Endothelial cell of umbilical vein (primary cell): ENCODE data around the gene MCM9. TPM values are rescaled to one million over a fixed set of nuclear protein-coding genes. Genes with fewer than 3 reads are reported as not detected.

Experiments
- BruUV-seq: library from RNA; stranded (reverse); fragments of 400-500 nt; replicated peaks from 2 replicates; lab custom pipeline; 2021; lab: Mats Ljungman, UMichigan
- CTCF ChIA-PET: fragments of 300-600, 350-600 bp; sonication (Branson Sonifier 250); formaldehyde crosslinking; loops from one replicate; lab custom pipeline; 2021; ENCODE audit warnings: antibody characterized with exemption, inconsistent platforms; lab: Charles Lee
- POLR2A ChIA-PET: fragments of 300-600, 350-600 bp; sonication (Branson Sonifier 250); formaldehyde crosslinking; loops from one replicate; lab custom pipeline; 2021; ENCODE audit warnings: antibody characterized with exemption, inconsistent platforms; lab: Charles Lee
- DNase-seq: peaks from one replicate; pipeline ENCODE4 v3.0.0-alpha.2; 2011; ENCODE audit warnings: low read depth, low spot score
- FAIRE-seq: peaks from 2 replicates; lab custom pipeline; 2011; peaks lifted over from hg19 to GRCh38; lab: Jason Lieb, UNC
- H2AFZ ChIP-seq: 2 replicates; pipeline ENCODE4 v1.6.0; 2012; ENCODE audit warnings: low read depth, low read length, control low read depth, inconsistent platforms
- H3K27ac ChIP-seq: 2 replicates; pipeline ENCODE4 v1.5.1; 2011; ENCODE audit warnings: low read depth, mild to moderate bottlenecking, control low read depth, low read length, moderate library complexity; ENCODE audit not compliant: insufficient read depth
- H3K27me3 ChIP-seq, 2 experiments: 2 replicates each; pipeline versions ENCODE4 v1.6.0 to v1.6.1; 2011; ENCODE audit warnings: low read length in 2 of 2, mixed read lengths in 1 of 2; ENCODE audit not compliant: control insufficient read depth in 2 of 2, insufficient read depth in 2 of 2
- H3K36me3 ChIP-seq, 2 experiments: 2 replicates in 1 of 2; 3 replicates in 1 of 2; pipeline ENCODE4 v1.5.1; 2011; ENCODE audit warnings: low read length in 2 of 2, mild to moderate bottlenecking in 1 of 2, moderate library complexity in 1 of 2; ENCODE audit not compliant: control insufficient read depth in 2 of 2, insufficient read depth in 2 of 2; ENCODE audit errors: extremely low read depth in 1 of 2
- H3K4me1 ChIP-seq: 3 replicates; pipeline ENCODE4 v1.5.1; 2011; ENCODE audit warnings: mild to moderate bottlenecking, low read length; ENCODE audit not compliant: control insufficient read depth, insufficient read depth; ENCODE audit errors: extremely low read depth
- H3K4me2 ChIP-seq: 2 replicates; pipeline ENCODE4 v1.6.1; 2011; ENCODE audit warnings: low read length, control low read depth, mixed read lengths; ENCODE audit not compliant: insufficient read depth
- H3K4me3 ChIP-seq, 3 experiments: fragments of 200-600 bp in 1 of 3; sonication (generic), shearing (Covaris generic) in 1 of 3; replicated peaks in 1 of 3; 2 replicates each; pipeline ENCODE4 v1.5.1; 2011 to 2016; ENCODE audit warnings: control low read depth in 3 of 3, low read length in 3 of 3, mild to moderate bottlenecking in 2 of 3, inconsistent platforms in 1 of 3, low read depth in 1 of 3, moderate library complexity in 1 of 3; ENCODE audit not compliant: insufficient read depth in 1 of 3
- H3K79me2 ChIP-seq: 2 replicates; pipeline ENCODE4 v1.6.0; 2012; ENCODE audit warnings: low read length, inconsistent platforms; ENCODE audit not compliant: control insufficient read depth, insufficient read depth
- H3K9ac ChIP-seq: replicated peaks from 2 replicates; pipeline ENCODE3; 2011; ENCODE audit warnings: low read length, control low read depth; ENCODE audit not compliant: insufficient read depth; ENCODE audit errors: extremely low read depth
- H3K9me1 ChIP-seq: replicated peaks from 3 replicates; pipeline ENCODE4 v1.6.0; 2011; ENCODE audit warnings: mild to moderate bottlenecking, low read length; ENCODE audit not compliant: control insufficient read depth, insufficient read depth; ENCODE audit errors: extremely low read depth
- H3K9me3 ChIP-seq: replicated peaks from 2 replicates; pipeline ENCODE4 v1.5.1; 2012; ENCODE audit warnings: low read length, inconsistent platforms; ENCODE audit not compliant: control insufficient read depth, insufficient read depth
- H4K20me1 ChIP-seq: replicated peaks from 2 replicates; pipeline ENCODE3; 2011; ENCODE audit warnings: mild to moderate bottlenecking, low read length; ENCODE audit not compliant: control insufficient read depth, insufficient read depth; ENCODE audit errors: extremely low read depth
- CTCF ChIP-seq, 2 donors: IDR thresholded peaks; 1 replicate in 1 of 2; 2 replicates in 1 of 2; pipeline ENCODE4 v1.5.1; 2011; ENCODE audit warnings: low read length in 2 of 2, mild to moderate bottlenecking in 2 of 2, moderate library complexity in 2 of 2, control low read depth in 1 of 2, inconsistent platforms in 1 of 2, low read depth in 1 of 2; ENCODE audit not compliant: insufficient read depth in 1 of 2; ENCODE audit errors: extremely low read depth in 1 of 2
- EZH2 ChIP-seq: IDR thresholded peaks from 2 replicates; pipeline ENCODE4 v1.6.1; 2012; ENCODE audit warnings: borderline replicate concordance, low read depth, mild to moderate bottlenecking, moderate library complexity, low read length, inconsistent platforms; ENCODE audit not compliant: severe bottlenecking
- FOS ChIP-seq: IDR thresholded peaks from 2 replicates; pipeline ENCODE4 v1.6.1; 2011; ENCODE audit warnings: mild to moderate bottlenecking, low read length, moderate library complexity, borderline replicate concordance; ENCODE audit not compliant: insufficient read depth
- GATA2 ChIP-seq: IDR thresholded peaks from 2 replicates; pipeline ENCODE4 v1.7.0; 2011; ENCODE audit warnings: low read depth, mild to moderate bottlenecking, moderate library complexity, mixed read lengths, low read length; ENCODE audit not compliant: insufficient read length, insufficient read depth
- JUN ChIP-seq: IDR thresholded peaks from 2 replicates; pipeline ENCODE4 v1.6.1; 2011; ENCODE audit warnings: borderline replicate concordance, low read depth; ENCODE audit not compliant: insufficient read length, insufficient read depth
- MAX ChIP-seq: IDR thresholded peaks from 2 replicates; pipeline ENCODE4 v1.6.1; 2011; ENCODE audit not compliant: insufficient read depth, insufficient read length
- MYC ChIP-seq: IDR thresholded peaks from one replicate; pipeline ENCODE4 v1.6.1; 2011; ENCODE audit warnings: mild to moderate bottlenecking, low read depth, low read length
- POLR2A ChIP-seq: IDR thresholded peaks from 2 replicates; pipeline ENCODE4 v1.6.1; 2012; ENCODE audit warnings: low read depth, mild to moderate bottlenecking, control low read depth, low read length
- POLR2AphosphoS5 ChIP-seq: IDR thresholded peaks from 2 replicates; pipeline ENCODE4 v1.6.1; 2012; ENCODE audit warnings: low read depth, mild to moderate bottlenecking, control low read depth, low read length, moderate library complexity; ENCODE audit not compliant: insufficient read depth
- dilution Hi-C: fragments of 300-500 bp; cut with MboI; formaldehyde crosslinking; loops from one replicate; pipeline ENCODE4 v1.15.0; 2019; ENCODE audit warnings: low sequenced_read_pairs; ENCODE audit not compliant: extremely low pct_ligation_motif_present
- intact Hi-C: fragments of 100-400 bp; cut with micrococcal nuclease; formaldehyde crosslinking; loops from one replicate; pipeline ENCODE4 v1.10.0; 2022
- polyA plus RNA-seq, 4 experiments: library from polyadenylated mRNA; depleted of rRNA in 3 of 4; stranded (reverse) in 3 of 4; unstranded in 1 of 4; fragments of >200 nt; gene quantifications; 2 replicates each; pipeline versions ENCODE4 v1.2.1 to v1.2.3, GENCODE V29; 2011 to 2012; ENCODE audit warnings: missing spikeins in 1 of 4
- total RNA-seq: library from RNA; stranded (reverse); gene quantifications from 2 replicates; pipeline ENCODE4 v1.2.3, GENCODE V29; 2021

Gene MCM9
- total and polyA plus RNA-seq, 2 donors (not counting 3 experiments of a cell fraction or from before 2014, with no cell fraction given) = 2.0 to 14.1 TPM

DNA sequence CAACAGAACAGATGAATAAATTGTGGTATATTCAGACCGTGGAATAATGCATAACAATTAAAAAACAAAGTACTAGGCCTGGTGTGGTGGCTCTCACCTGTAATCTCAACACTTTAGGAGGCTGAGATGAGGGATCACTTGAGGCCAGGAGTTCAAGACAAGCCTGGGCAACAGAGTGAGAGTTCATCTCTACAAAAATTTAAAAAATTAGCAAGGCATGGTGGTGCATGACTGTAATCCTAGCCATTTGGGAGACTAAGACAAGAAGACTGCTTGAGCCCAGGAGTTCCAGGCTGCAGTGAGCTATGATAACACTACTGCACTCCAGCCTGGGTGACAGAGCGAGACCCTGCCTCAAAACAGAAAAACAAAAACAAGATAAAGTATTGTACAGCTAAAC lies 57.2 kb downstream of the MCM9 start:
- H3K27me3 ChIP-seq = no peaks in the 10 kb centered on the region
- H3K36me3 ChIP-seq = no peaks in the 10 kb centered on the region
- intact Hi-C loops (no loop called here), dilution Hi-C loops (no loop called here)
- TF ChIP-seq FOS = no peak
- TF ChIP-seq MAX = no peak
- no peak for TF ChIP-seq GATA2
- no peak for TF ChIP-seq POLR2AphosphoS5
- no peak for TF ChIP-seq EZH2
- TF ChIP-seq JUN = no peak
- no peak for TF ChIP-seq MYC
- no peak overlapping the region for H3K4me3 ChIP-seq
- no peaks in the 10 kb centered on the region for H3K9me3 ChIP-seq
- FAIRE-seq (no peak), DNase-seq (no peak)
- no peak overlapping the region for H2AFZ ChIP-seq
- no peaks in the 10 kb centered on the region for H3K4me1 ChIP-seq
- no peak overlapping the region for H3K27ac ChIP-seq
- CTCF ChIA-PET = no interaction called here
- no peak overlapping the region for H3K4me2 ChIP-seq
- H3K9ac ChIP-seq = no peak overlapping the region
- peaks cover 10% of the 10 kb centered on the region for H3K79me2 ChIP-seq
- no TSS peak for BruUV-seq
- no peaks in the 10 kb centered on the region for H3K9me1 ChIP-seq
- POLR2A ChIA-PET = no interaction called here
- H4K20me1 ChIP-seq = no peaks in the 10 kb centered on the region

GRCh38 chr6:118876814-118877213 lies 58.1 kb downstream of the MCM9 start:
- Histone ChIP-seq H3K27ac (no peak overlapping the region), H3K9ac (no peak overlapping the region), H3K36me3 (no peaks in the 10 kb centered on the region), H3K4me3 (no peak overlapping the region), H3K9me1 (no peaks in the 10 kb centered on the region), H3K79me2 (peaks cover 5% of the 10 kb centered on the region), H3K27me3 (no peaks in the 10 kb centered on the region), H3K9me3 (no peaks in the 10 kb centered on the region), H3K4me1 (no peaks in the 10 kb centered on the region), H3K4me2 (no peak overlapping the region), H2AFZ (no peak overlapping the region), H4K20me1 (no peaks in the 10 kb centered on the region)
- ChIA-PET POLR2A (no interaction called here), CTCF (interaction anchor here (1.0 to 1.4 kb wide), 2 partner anchors 19 kb away, joined by 3 to 4 read pairs; no protein-coding TSS in a partner anchor)
- no peak for TF ChIP-seq JUN
- TF ChIP-seq POLR2AphosphoS5 = no peak
- no peak for TF ChIP-seq MAX
- no peak for TF ChIP-seq FOS
- no peak for TF ChIP-seq POLR2A
- no peak for TF ChIP-seq CTCF (IDR thresholded peaks at IDR 0.05; ENCODE audit: extremely low read depth in 1 of 2, insufficient read depth in 1 of 2, low read depth in 1 of 2, low read length in 2 of 2)
- TF ChIP-seq GATA2 = no peak
- TF ChIP-seq EZH2 = no peak
- TF ChIP-seq MYC = no peak
- intact Hi-C loops (no loop called here), dilution Hi-C loops (no loop called here)
- DNase-seq = no peak
- FAIRE-seq = no peak
- BruUV-seq = no TSS peak
